Astrocyte of the spinal cord (primary cell): ENCODE results near the gene TTLL11.

Experiments used
- DNase-seq: peaks from one replicate; pipeline ENCODE4 v3.0.0; 2011; ENCODE audit warnings: low read depth, low spot score
- H3K4me3 ChIP-seq: 2 replicates; pipeline ENCODE4 v1.5.1; 2011; ENCODE audit warnings: low read depth, mild to moderate bottlenecking, low read length, moderate library complexity
- CTCF ChIP-seq: IDR thresholded peaks from 2 replicates; pipeline ENCODE4 v1.5.1; 2012; ENCODE audit warnings: low read depth, mild to moderate bottlenecking, low read length, inconsistent platforms
- in situ Hi-C: cut with HindIII; loops from 2 replicates; pipeline ENCODE4 v1.10.0; 2017; ENCODE audit warnings: low sequenced_read_pairs

Gene TTLL11

GRCh38 chr9:121852241-121852640 is 240.9 kb downstream of the TTLL11 start:
- no peak overlapping the region for H3K4me3 ChIP-seq
- no peak for TF ChIP-seq CTCF
- in situ Hi-C loops = no loop called here
- DNase-seq = no peak

- TF ChIP-seq CTCF = no peak
- in situ Hi-C loops = no loop called here
- no peak for DNase-seq
- no peak overlapping the region for H3K4me3 ChIP-seq
Measured at GRCh38 chr9:121851641-121852091, 241.4 kb downstream of the TTLL11 start.

GRCh38 chr9:121850366-121850765 is 242.7 kb downstream of the TTLL11 start:
- in situ Hi-C loops = no loop called here
- DNase-seq = no peak
- no peak overlapping the region for H3K4me3 ChIP-seq
- TF ChIP-seq CTCF = no peak

GRCh38 chr9:121849554-121849953 is 243.6 kb downstream of the TTLL11 start:
- TF ChIP-seq CTCF = no peak
- no peak for DNase-seq
- in situ Hi-C loops = no loop called here
- no peak overlapping the region for H3K4me3 ChIP-seq

- in situ Hi-C loops = no loop called here
- DNase-seq = no peak
- TF ChIP-seq CTCF = no peak
- no peak overlapping the region for H3K4me3 ChIP-seq
Measured at GRCh38 chr9:121844562-121844961, 248.5 kb downstream of the TTLL11 start.

GRCh38 chr9:121844098-121844497 is 249.0 kb downstream of the TTLL11 start:
- peak; percentile 63 for DNase-seq
- H3K4me3 ChIP-seq = no peak overlapping the region
- in situ Hi-C loops = no loop called here
- no peak for TF ChIP-seq CTCF

- in situ Hi-C loops = no loop called here
- no peak overlapping the region for H3K4me3 ChIP-seq
- peak; percentile 60 for DNase-seq
- TF ChIP-seq CTCF = no peak
Measured at GRCh38 chr9:121842612-121842978, 250.5 kb downstream of the TTLL11 start.
